HG03571 (cell line): ENCODE data around the gene TRDN.

Experiments used
- ATAC-seq: cut with Tn5 transposase; IDR thresholded peaks from one replicate; pipeline ENCODE4 v1.9.1; 2021; ENCODE audit not compliant: unreplicated experiment

TRDN gene

GRCh38 chr6:123201869-123202372 is 434.8 kb downstream of the TRDN start:
- no peak for ATAC-seq

GRCh38 chr6:123193298-123193697 is 443.5 kb downstream of the TRDN start:
- ATAC-seq = no peak

- no peak for ATAC-seq
Measured at GRCh38 chr6:123189816-123190215, 446.9 kb downstream of the TRDN start.

- ATAC-seq = no peak
Measured at GRCh38 chr6:123182998-123183397, 453.8 kb downstream of the TRDN start.

DNA sequence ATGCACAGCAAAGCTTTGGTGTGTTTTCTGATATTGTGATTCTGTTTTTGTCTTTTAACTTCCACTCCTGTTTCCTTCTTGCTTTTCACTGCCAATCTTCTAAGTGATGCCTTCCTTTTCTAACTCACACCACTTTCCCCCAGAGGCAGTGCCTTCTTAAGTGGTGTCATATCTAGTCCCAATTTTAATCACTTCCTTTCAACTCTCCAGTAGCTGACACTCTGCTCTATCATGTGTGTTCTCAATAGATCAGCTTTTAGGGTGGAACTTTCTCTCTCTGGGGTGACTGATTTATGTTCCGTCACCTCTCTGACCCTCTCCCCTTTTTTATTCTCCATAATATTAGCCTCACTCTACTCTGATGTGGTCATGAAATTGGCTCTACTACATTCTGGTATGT is 460.0 kb downstream of the TRDN start:
- no peak for ATAC-seq

DNA sequence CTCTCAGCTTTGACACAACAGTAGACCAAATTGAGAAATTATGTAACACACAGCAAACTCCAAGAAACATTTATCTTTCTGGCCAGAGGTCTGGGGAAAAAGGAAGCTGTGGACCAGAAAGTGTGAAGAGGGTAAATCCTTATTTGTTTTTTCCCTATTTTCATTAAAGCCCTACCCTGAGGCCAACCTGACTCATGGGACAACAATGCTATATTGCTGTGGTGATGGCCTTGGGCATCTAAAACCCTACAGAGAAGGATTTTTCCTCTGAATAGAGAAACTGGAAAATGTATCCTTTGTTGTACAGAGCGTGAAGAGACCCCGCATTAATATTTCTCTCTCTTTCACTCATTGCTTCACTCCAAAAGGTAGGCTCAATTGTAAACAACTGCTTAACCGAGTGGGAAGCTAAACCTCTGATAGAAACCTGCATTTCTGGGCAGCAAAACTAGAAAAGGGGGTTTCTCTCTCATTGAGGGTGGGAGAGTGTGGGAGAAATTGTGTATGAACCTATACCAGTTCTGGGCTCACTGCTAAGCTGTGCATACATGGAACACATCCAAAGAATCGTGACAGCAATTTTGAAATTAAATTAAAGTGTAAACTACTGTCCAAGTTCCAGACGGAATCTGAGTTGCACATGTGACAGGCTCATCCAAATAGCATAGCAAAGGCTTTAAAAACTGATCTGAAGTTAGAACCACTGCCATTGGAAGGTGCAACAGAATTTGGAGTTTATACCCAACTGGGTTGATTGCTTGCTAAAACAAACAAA is 465.2 kb downstream of the TRDN start:
- ATAC-seq = no peak

DNA sequence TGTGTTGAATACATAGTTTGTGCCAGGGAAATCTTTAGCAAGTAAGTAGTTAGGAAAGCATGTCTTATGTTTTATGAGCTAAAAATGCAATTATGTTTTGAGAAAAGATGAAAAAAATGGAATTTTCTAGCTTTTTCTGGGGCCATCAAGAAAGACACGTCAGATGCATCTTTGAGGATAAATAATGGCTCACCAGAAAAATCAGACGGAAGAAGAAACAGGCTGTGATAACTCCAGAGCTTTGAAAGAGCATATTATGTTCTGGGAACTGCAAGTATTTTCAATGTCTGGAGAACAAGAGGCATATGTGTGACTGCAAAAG is 467.0 kb downstream of the TRDN start:
- no peak for ATAC-seq

GRCh38 chr6:123168892-123169773 is 467.6 kb downstream of the TRDN start:
- no peak for ATAC-seq

GRCh38 chr6:123168466-123168865 is 468.3 kb downstream of the TRDN start:
- no peak for ATAC-seq
